Fibroblast of lung (primary cell): Measurements from ENCODE around the gene NKX2-3.

Experiments
- EZH2 ChIP-seq: IDR thresholded peaks from 2 replicates; pipeline ENCODE4 v1.5.1; 2012; ENCODE audit warnings: low read length, control low read depth, mild to moderate bottlenecking; ENCODE audit errors: missing control alignments
- TF ChIP-seq, protein P1 (sequence below), 2 donors: IDR thresholded peaks in 1 of 2; conservative IDR thresholded peaks in 1 of 2; 1 replicate in 1 of 2; 2 replicates in 1 of 2; pipeline ENCODE4 v1.5.1; 2011 to 2012; ENCODE audit warnings: low read length in 2 of 2, control low read depth in 1 of 2, inconsistent platforms in 1 of 2, low read depth in 1 of 2, mild to moderate bottlenecking in 1 of 2

- TF ChIP-seq, protein P1, sequence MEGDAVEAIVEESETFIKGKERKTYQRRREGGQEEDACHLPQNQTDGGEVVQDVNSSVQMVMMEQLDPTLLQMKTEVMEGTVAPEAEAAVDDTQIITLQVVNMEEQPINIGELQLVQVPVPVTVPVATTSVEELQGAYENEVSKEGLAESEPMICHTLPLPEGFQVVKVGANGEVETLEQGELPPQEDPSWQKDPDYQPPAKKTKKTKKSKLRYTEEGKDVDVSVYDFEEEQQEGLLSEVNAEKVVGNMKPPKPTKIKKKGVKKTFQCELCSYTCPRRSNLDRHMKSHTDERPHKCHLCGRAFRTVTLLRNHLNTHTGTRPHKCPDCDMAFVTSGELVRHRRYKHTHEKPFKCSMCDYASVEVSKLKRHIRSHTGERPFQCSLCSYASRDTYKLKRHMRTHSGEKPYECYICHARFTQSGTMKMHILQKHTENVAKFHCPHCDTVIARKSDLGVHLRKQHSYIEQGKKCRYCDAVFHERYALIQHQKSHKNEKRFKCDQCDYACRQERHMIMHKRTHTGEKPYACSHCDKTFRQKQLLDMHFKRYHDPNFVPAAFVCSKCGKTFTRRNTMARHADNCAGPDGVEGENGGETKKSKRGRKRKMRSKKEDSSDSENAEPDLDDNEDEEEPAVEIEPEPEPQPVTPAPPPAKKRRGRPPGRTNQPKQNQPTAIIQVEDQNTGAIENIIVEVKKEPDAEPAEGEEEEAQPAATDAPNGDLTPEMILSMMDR (conservative IDR thresholded peaks at IDR 0.05 in 1 of 2, IDR thresholded peaks at IDR 0.05 in 1 of 2; ENCODE audit: low read depth in 1 of 2, low read length in 2 of 2) = no peak
- no peak for TF ChIP-seq EZH2
Observed at GRCh38 chr10:99532687-99533495, at the start of gene NKX2-3.
